Endodermal cell (in vitro differentiated cells): ENCODE results near the gene LRMDA. TPM values are rescaled to one million over a fixed set of nuclear protein-coding genes. Genes with fewer than 3 reads are reported as not detected.

Source experiments
- DNase-seq: peaks from one replicate; pipeline ENCODE4 v3.0.0-alpha.2; 2017
- H3K27ac ChIP-seq: 2 replicates; pipeline ENCODE4 v1.5.1; 2013; ENCODE audit warnings: mild to moderate bottlenecking, low read depth, low read length, moderate library complexity
- H3K27me3 ChIP-seq: 2 replicates; pipeline ENCODE4 v1.6.1; 2013; ENCODE audit warnings: mild to moderate bottlenecking, low read length, moderate library complexity; ENCODE audit not compliant: insufficient read depth, control insufficient read depth, poor library complexity, severe bottlenecking
- H3K36me3 ChIP-seq: 2 replicates; pipeline ENCODE4 v1.7.0; 2013; ENCODE audit warnings: mild to moderate bottlenecking, low read length, moderate library complexity; ENCODE audit not compliant: control insufficient read depth, insufficient read depth
- H3K4me1 ChIP-seq: one replicate; pipeline ENCODE4 v1.7.0; 2013; ENCODE audit warnings: low read length; ENCODE audit not compliant: control insufficient read depth, insufficient read depth
- H3K4me3 ChIP-seq: 2 replicates; pipeline ENCODE4 v1.5.1; 2013; ENCODE audit warnings: mild to moderate bottlenecking, low read length, moderate library complexity
- H3K9ac ChIP-seq: 2 replicates; pipeline ENCODE4 v1.6.1; 2013; ENCODE audit warnings: mild to moderate bottlenecking, low read length, moderate library complexity; ENCODE audit not compliant: poor library complexity, severe bottlenecking; ENCODE audit errors: extremely low read depth
- H3K9me3 ChIP-seq: 2 replicates; pipeline ENCODE4 v1.6.1; 2013; ENCODE audit warnings: mild to moderate bottlenecking, low read length, moderate library complexity; ENCODE audit not compliant: control insufficient read depth
- H3K27ac Mint-ChIP-seq: 2 replicates; pipeline ENCODE4 v1.8.0; 2020; ENCODE audit warnings: mixed read lengths
- H3K27me3 Mint-ChIP-seq: 2 replicates; pipeline ENCODE4 v1.8.0; 2021; ENCODE audit warnings: mild to moderate bottlenecking, mixed read lengths; ENCODE audit not compliant: insufficient read depth
- H3K36me3 Mint-ChIP-seq: 2 replicates; pipeline ENCODE4 v1.8.0; 2020; ENCODE audit warnings: low read depth, mixed read lengths
- H3K4me1 Mint-ChIP-seq: 2 replicates; pipeline ENCODE4 v1.8.0; 2020; ENCODE audit warnings: mixed read lengths
- H3K4me3 Mint-ChIP-seq: 2 replicates; pipeline ENCODE4 v1.8.0; 2020; ENCODE audit warnings: mild to moderate bottlenecking, moderate library complexity, mixed read lengths
- H3K9me3 Mint-ChIP-seq: 2 replicates; pipeline ENCODE4 v1.8.0; 2020; ENCODE audit warnings: mild to moderate bottlenecking, mixed read lengths
- WGBS, 2 experiments: methylation state at CpG; one replicate each; pipeline versions ENCODE4 v1.1.5 to v1.1.7; 2013; ENCODE audit warnings: missing lambda C conversion rate in 2 of 2, mixed read lengths in 1 of 2; ENCODE audit not compliant: insufficient coverage in 1 of 2, insufficient read length in 1 of 2; 5-methylcytosine and 5-hydroxymethylcytosine counted together
- total RNA-seq, 2 donors: library from RNA; stranded (reverse); fragmentation: NEBNext Ultra II Directional in 1 of 2; extraction: Animal tissue kit (Norgen Biotek cat#: 25700) in 1 of 2; gene quantifications; 2 replicates in 1 of 2; 3 replicates in 1 of 2; pipeline ENCODE4 v1.2.1, GENCODE V29; 2021
- TF ChIP-seq, protein P1 (sequence below): fragments of 200-600 bp; sonication (generic); conservative IDR thresholded peaks from 2 replicates; pipeline ENCODE4 v1.5.0; 2021; ENCODE audit warnings: antibody characterized with exemption, mild to moderate bottlenecking

The LRMDA gene
- total RNA-seq, 2 donors from 2014 or later, result 1.7 to 5.1 TPM

DNA sequence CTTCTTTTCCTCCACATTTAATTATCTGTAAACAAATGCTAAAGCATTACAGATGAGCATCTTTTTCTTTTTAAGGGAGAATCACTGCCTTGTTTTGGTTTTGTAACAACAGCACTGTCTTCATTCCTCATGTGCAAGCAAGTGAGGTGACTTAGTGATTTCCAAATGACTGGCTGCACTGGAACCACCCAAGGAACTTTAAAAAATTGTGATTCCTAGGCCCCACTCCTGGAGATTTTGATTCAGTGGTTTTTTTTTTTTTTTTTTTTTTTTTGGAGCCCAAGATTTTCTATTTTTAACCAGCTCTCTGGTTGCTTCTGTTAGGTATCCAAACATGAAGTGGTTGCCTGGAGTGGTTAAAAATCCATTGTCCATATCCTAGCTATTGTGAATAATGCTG, 176.2 kb downstream of the LRMDA start:
- Histone ChIP-seq H3K4me1 (no peaks in the 10 kb centered on the region), H3K27ac (no peak overlapping the region), H3K36me3 (no peaks in the 10 kb centered on the region), H3K9ac (no peak overlapping the region), H3K9me3 (no peaks in the 10 kb centered on the region), H3K27me3 (peaks cover 15% of the 10 kb centered on the region), H3K4me3 (no peak overlapping the region)
- peaks cover 8% of the 10 kb centered on the region for H3K4me1 Mint-ChIP-seq
- H3K27me3 Mint-ChIP-seq, result peaks cover 44% of the 10 kb centered on the region
- TF ChIP-seq, protein P1, sequence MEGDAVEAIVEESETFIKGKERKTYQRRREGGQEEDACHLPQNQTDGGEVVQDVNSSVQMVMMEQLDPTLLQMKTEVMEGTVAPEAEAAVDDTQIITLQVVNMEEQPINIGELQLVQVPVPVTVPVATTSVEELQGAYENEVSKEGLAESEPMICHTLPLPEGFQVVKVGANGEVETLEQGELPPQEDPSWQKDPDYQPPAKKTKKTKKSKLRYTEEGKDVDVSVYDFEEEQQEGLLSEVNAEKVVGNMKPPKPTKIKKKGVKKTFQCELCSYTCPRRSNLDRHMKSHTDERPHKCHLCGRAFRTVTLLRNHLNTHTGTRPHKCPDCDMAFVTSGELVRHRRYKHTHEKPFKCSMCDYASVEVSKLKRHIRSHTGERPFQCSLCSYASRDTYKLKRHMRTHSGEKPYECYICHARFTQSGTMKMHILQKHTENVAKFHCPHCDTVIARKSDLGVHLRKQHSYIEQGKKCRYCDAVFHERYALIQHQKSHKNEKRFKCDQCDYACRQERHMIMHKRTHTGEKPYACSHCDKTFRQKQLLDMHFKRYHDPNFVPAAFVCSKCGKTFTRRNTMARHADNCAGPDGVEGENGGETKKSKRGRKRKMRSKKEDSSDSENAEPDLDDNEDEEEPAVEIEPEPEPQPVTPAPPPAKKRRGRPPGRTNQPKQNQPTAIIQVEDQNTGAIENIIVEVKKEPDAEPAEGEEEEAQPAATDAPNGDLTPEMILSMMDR, result no peak
- DNase-seq, result no peak
- H3K36me3 Mint-ChIP-seq, result no peaks in the 10 kb centered on the region
- H3K27ac Mint-ChIP-seq, result no peak overlapping the region
- no peaks in the 10 kb centered on the region for H3K9me3 Mint-ChIP-seq
- H3K4me3 Mint-ChIP-seq, result no peak overlapping the region

DNA sequence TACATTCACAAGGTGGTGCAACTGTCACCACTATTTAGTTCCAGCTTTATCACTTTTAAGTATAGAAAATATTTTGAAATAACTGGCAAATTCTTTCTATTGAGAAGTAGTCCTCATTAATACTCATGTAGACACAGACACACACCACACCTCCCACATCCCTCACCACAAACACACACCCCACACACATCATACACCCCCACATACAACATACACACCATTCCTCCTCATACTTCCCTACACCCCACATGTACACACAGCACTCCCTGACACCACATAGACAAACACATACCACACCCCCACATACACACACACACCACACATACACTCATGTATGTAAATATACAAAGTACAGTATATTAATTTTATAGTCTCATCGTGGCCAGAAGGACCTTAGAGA, 178.8 kb downstream of the LRMDA start:
- H3K27me3 Mint-ChIP-seq, result peaks cover 32% of the 10 kb centered on the region

GRCh38 chr10:75611172-75611992, 180.0 kb downstream of the LRMDA start:
- no peaks in the 10 kb centered on the region for H3K9me3 ChIP-seq
- H3K4me1 ChIP-seq, result no peaks in the 10 kb centered on the region
- no peaks in the 10 kb centered on the region for H3K36me3 ChIP-seq
- DNase-seq, result no peak
- Mint-ChIP-seq H3K4me1 (peaks cover 13% of the 10 kb centered on the region), H3K36me3 (no peaks in the 10 kb centered on the region), H3K27ac (no peak overlapping the region), H3K9me3 (no peaks in the 10 kb centered on the region), H3K27me3 (peaks cover 20% of the 10 kb centered on the region), H3K4me3 (no peak overlapping the region)
- TF ChIP-seq, protein P1, result no peak
- H3K27ac ChIP-seq, result no peak overlapping the region
- no peaks in the 10 kb centered on the region for H3K27me3 ChIP-seq
- H3K4me3 ChIP-seq, result no peak overlapping the region
- 92% methylated on average over 7 of the region's 7 CpGs for WGBS, 2 experiments
- H3K9ac ChIP-seq, result no peak overlapping the region

More for the DNA sequence above, 178.8 kb downstream of the LRMDA start:
- H3K4me3 Mint-ChIP-seq, result no peak overlapping the region
- Histone ChIP-seq H3K4me1 (no peaks in the 10 kb centered on the region), H3K4me3 (no peak overlapping the region), H3K9me3 (no peaks in the 10 kb centered on the region), H3K27me3 (no peaks in the 10 kb centered on the region), H3K36me3 (no peaks in the 10 kb centered on the region), H3K9ac (no peak overlapping the region), H3K27ac (no peak overlapping the region)
- H3K36me3 Mint-ChIP-seq, result no peaks in the 10 kb centered on the region
- H3K9me3 Mint-ChIP-seq, result no peaks in the 10 kb centered on the region
- DNase-seq, result no peak
- TF ChIP-seq, protein P1, result no peak
- no peak overlapping the region for H3K27ac Mint-ChIP-seq
- H3K4me1 Mint-ChIP-seq, result peaks cover 13% of the 10 kb centered on the region
- 0% methylated on average over 1 of the region's 1 CpG; no CpG with 5 or more reads in 1 of the 2 experiments for WGBS, 2 experiments
